B cell (primary cell): Measurements from ENCODE around the gene EGLN3. TPM values are rescaled to one million over a fixed set of nuclear protein-coding genes. Genes with fewer than 3 reads are reported as not detected.

Experiments
- ATAC-seq: fragments of 200-7000 bp; cut with Tn5 transposase; one replicate; pipeline ENCODE4 v1.10.0; 2021; ENCODE audit warnings: low read depth, mild to moderate bottlenecking, moderate number of reproducible peaks, moderate library complexity
- CTCF ChIA-PET: fragments of 350-600 bp; sonication (Branson Sonifier 250); formaldehyde crosslinking; loops from one replicate; lab custom pipeline; 2021; ENCODE audit warnings: antibody characterized with exemption, inconsistent platforms; lab: Charles Lee
- POLR2A ChIA-PET: fragments of 350-600 bp; sonication (Branson Sonifier 250); formaldehyde crosslinking; loops from one replicate; lab custom pipeline; 2021; ENCODE audit warnings: antibody characterized with exemption; lab: Charles Lee
- DNase-seq: peaks from one replicate; pipeline ENCODE4 v3.0.0; 2013
- H2AFZ ChIP-seq: 2 replicates; pipeline ENCODE4 v1.6.1; 2012; ENCODE audit warnings: mild to moderate bottlenecking, low read depth, low read length; ENCODE audit not compliant: insufficient read depth, poor library complexity, severe bottlenecking
- H3K27ac ChIP-seq, 2 donors: 1 replicate in 1 of 2; 2 replicates in 1 of 2; pipeline ENCODE4 v1.5.1; 2012 to 2013; ENCODE audit warnings: low read length in 2 of 2, mild to moderate bottlenecking in 2 of 2, moderate library complexity in 1 of 2
- H3K27me3 ChIP-seq, 4 experiments: fragments of 200-600 bp in 1 of 4; sonication (generic) in 1 of 4; replicated peaks in 1 of 4; 1 replicate in 2 of 4; 2 replicates in 2 of 4; pipeline versions ENCODE4 v1.6.1 to v1.7.0; 2013 to 2016; ENCODE audit warnings: low read length in 3 of 4, mild to moderate bottlenecking in 2 of 4, mixed read lengths in 1 of 4, moderate library complexity in 1 of 4; ENCODE audit not compliant: insufficient read depth in 4 of 4, control insufficient read depth in 3 of 4; ENCODE audit errors: control extremely low read depth in 1 of 4
- H3K36me3 ChIP-seq, 2 experiments: replicated peaks in 1 of 2; 1 replicate in 1 of 2; 2 replicates in 1 of 2; pipeline versions ENCODE4 v1.6.1 to v1.7.1; 2013; ENCODE audit warnings: low read length in 1 of 2; ENCODE audit not compliant: insufficient read depth in 2 of 2, control insufficient read depth in 1 of 2; ENCODE audit errors: control extremely low read depth in 1 of 2, extremely low read depth in 1 of 2
- H3K4me1 ChIP-seq, 2 donors: fragments of 200-600 bp in 1 of 2; sonication (generic) in 1 of 2; 1 replicate in 1 of 2; 2 replicates in 1 of 2; pipeline versions ENCODE4 v1.5.1 to v1.6.1; 2013 to 2017; ENCODE audit warnings: low read length in 2 of 2; ENCODE audit not compliant: control insufficient read depth in 2 of 2, insufficient read depth in 2 of 2
- H3K4me2 ChIP-seq: replicated peaks from 2 replicates; pipeline ENCODE3; 2012; ENCODE audit warnings: mild to moderate bottlenecking, low read depth, low read length; ENCODE audit not compliant: poor library complexity, severe bottlenecking
- H3K4me3 ChIP-seq, 5 experiments: fragments of 200-600 bp in 1 of 5; sonication (generic) in 1 of 5; 1 replicate in 3 of 5; 2 replicates in 2 of 5; pipeline versions ENCODE4 v1.5.1 to v1.7.0; 2011 to 2016; ENCODE audit warnings: low read length in 4 of 5, mild to moderate bottlenecking in 4 of 5, low read depth in 2 of 5, control low read depth in 1 of 5, moderate library complexity in 1 of 5; ENCODE audit not compliant: insufficient read depth in 1 of 5; ENCODE audit errors: control extremely low read depth in 1 of 5, extremely low read depth in 1 of 5
- H3K79me2 ChIP-seq: fragments of 200-600 bp; sonication (generic); one replicate; pipeline ENCODE4 v1.6.0; 2016; ENCODE audit warnings: low read length; ENCODE audit not compliant: control insufficient read depth, insufficient read depth
- H3K9ac ChIP-seq: fragments of 200-600 bp; sonication (generic); 2 replicates; pipeline ENCODE4 v1.6.1; 2017; ENCODE audit warnings: mild to moderate bottlenecking, low read length, moderate library complexity
- H3K9me3 ChIP-seq, 3 donors: one replicate each; pipeline versions ENCODE4 v1.6.1 to v1.7.1; 2013; ENCODE audit warnings: low read length in 2 of 3; ENCODE audit not compliant: control insufficient read depth in 2 of 3, insufficient read depth in 1 of 3; ENCODE audit errors: control extremely low read depth in 1 of 3
- H4K20me1 ChIP-seq: 2 replicates; pipeline ENCODE4 v1.6.0; 2012; ENCODE audit warnings: mild to moderate bottlenecking, low read length; ENCODE audit not compliant: insufficient read depth, control insufficient read depth, poor library complexity, severe bottlenecking
- H3K27ac Mint-ChIP-seq: one replicate; pipeline ENCODE4 v1.8.0; 2021; ENCODE audit warnings: mixed read lengths
- H3K27me3 Mint-ChIP-seq: one replicate; pipeline ENCODE4 v1.8.0; 2021; ENCODE audit warnings: mixed read lengths
- H3K4me1 Mint-ChIP-seq: one replicate; pipeline ENCODE4 v1.8.0; 2021; ENCODE audit warnings: mixed read lengths
- H3K4me3 Mint-ChIP-seq: one replicate; pipeline ENCODE4 v1.8.0; 2021; ENCODE audit warnings: mixed read lengths
- H3K9me3 Mint-ChIP-seq: one replicate; pipeline ENCODE4 v1.8.0; 2022; ENCODE audit warnings: mixed read lengths; ENCODE audit not compliant: insufficient read depth
- CTCF ChIP-seq: fragments of 200-600 bp; IDR thresholded peaks from one replicate; pipeline ENCODE4 v1.8.0; 2022; ENCODE audit warnings: antibody characterized with exemption, mild to moderate bottlenecking
- EZH2 ChIP-seq: IDR thresholded peaks from 2 replicates; pipeline ENCODE4 v1.6.1; 2012; ENCODE audit warnings: borderline replicate concordance, low read depth, mild to moderate bottlenecking, moderate library complexity, low read length; ENCODE audit not compliant: insufficient read depth, poor library complexity, severe bottlenecking
- WGBS: methylation state at CpG from one replicate; pipeline ENCODE4 v1.1.5; 2013; ENCODE audit warnings: missing lambda C conversion rate; ENCODE audit not compliant: insufficient coverage; 5-methylcytosine and 5-hydroxymethylcytosine counted together
- intact Hi-C: fragments of 100-400 bp; cut with micrococcal nuclease; formaldehyde crosslinking; loops from one replicate; pipeline ENCODE4 v1.10.0; 2022
- polyA plus RNA-seq: library from polyadenylated mRNA; depleted of rRNA; stranded (reverse); fragments of >200 nt; gene quantifications from 2 replicates; pipeline ENCODE4 v1.2.3, GENCODE V29; 2012
- total RNA-seq, 2 donors: library from RNA; stranded (reverse); fragments of 120-200 nt in 1 of 2; gene quantifications; 1 replicate in 1 of 2; 2 replicates in 1 of 2; pipeline versions ENCODE4 v1.2.3 to v1.2.4, GENCODE V29; 2013 to 2022

The EGLN3 gene
- total and polyA plus RNA-seq, 2 donors (not counting 1 experiment from before 2014, with no cell fraction given) = 0.69 to 1.7 TPM

GRCh38 chr14:33946679-33947476 is 4.0 kb downstream of the EGLN3 start:
- Histone ChIP-seq H3K9ac (no peak overlapping the region), H3K4me3 (no peak overlapping the region), H3K27me3 (peaks cover 0 to 22% (median 12%) of the 10 kb centered on the region in 4 experiments), H3K9me3 (peaks cover 0 to 4% (median 0%) of the 10 kb centered on the region in 3 donors), H3K4me2 (peak overlapping the region; percentile 9), H3K36me3 (no peaks in the 10 kb centered on the region), H3K4me1 (peaks cover 10 to 18% of the 10 kb centered on the region in 2 donors), H2AFZ (peak overlapping the region; percentile 18), H3K79me2 (no peaks in the 10 kb centered on the region), H3K27ac (no peak overlapping the region), H4K20me1 (no peaks in the 10 kb centered on the region)
- ChIA-PET CTCF (no interaction called here), POLR2A (no interaction called here)
- Mint-ChIP-seq H3K4me3 (peak overlapping the region; percentile 6), H3K4me1 (peaks cover 11% of the 10 kb centered on the region), H3K9me3 (no peaks in the 10 kb centered on the region), H3K27me3 (peaks cover 38% of the 10 kb centered on the region), H3K27ac (no peak overlapping the region)
- intact Hi-C loops = no loop called here
- TF ChIP-seq EZH2 (no peak), CTCF (no peak)
- no peak for DNase-seq
- ATAC-seq = no peak
- 50% methylated on average over 4 of the region's 5 CpGs for WGBS
